GM13976 (cell line): Measurements from ENCODE around the gene RAI14.

ENCODE experiments used
- DNase-seq: peaks from one replicate; pipeline ENCODE4 v3.0.0; 2012; ENCODE audit warnings: low spot score
- in situ Hi-C: fragments of 300-500 bp; cut with MboI; formaldehyde crosslinking; loops from one replicate; pipeline ENCODE4 v1.12.0; 2022; ENCODE audit warnings: low sequenced_read_pairs, mixed read lengths, inconsistent platforms; ENCODE audit not compliant: unreplicated experiment
- TF ChIP-seq, protein P1 (sequence below): IDR thresholded peaks from 2 replicates; pipeline ENCODE4 v1.5.1; 2012; ENCODE audit warnings: borderline replicate concordance, mild to moderate bottlenecking; ENCODE audit not compliant: insufficient read depth; ENCODE audit errors: extremely low read depth, missing control alignments, control extremely low read depth

The RAI14 gene

DNA sequence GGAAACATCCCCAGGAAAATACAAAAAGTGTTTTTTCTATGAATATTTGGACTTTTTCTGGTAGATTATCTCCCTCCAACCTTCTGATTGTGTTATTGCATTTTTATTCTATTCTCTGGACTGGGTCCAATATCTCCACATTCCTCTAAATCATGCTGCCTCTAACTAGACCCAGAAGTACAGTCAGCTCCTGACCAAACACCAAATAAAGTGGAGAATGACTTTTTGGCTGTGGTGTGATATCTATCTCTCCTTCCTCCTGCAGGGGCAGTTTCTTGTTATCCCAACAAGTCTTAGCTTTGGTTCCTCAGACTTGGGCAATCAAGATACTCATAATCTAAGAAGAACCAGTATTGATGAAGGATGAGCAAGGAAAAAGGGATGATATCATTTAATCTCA lies 3.2 kb upstream of the RAI14 start:
- DNase-seq: no peak
- in situ Hi-C loops: no loop called here
- TF ChIP-seq, protein P1, sequence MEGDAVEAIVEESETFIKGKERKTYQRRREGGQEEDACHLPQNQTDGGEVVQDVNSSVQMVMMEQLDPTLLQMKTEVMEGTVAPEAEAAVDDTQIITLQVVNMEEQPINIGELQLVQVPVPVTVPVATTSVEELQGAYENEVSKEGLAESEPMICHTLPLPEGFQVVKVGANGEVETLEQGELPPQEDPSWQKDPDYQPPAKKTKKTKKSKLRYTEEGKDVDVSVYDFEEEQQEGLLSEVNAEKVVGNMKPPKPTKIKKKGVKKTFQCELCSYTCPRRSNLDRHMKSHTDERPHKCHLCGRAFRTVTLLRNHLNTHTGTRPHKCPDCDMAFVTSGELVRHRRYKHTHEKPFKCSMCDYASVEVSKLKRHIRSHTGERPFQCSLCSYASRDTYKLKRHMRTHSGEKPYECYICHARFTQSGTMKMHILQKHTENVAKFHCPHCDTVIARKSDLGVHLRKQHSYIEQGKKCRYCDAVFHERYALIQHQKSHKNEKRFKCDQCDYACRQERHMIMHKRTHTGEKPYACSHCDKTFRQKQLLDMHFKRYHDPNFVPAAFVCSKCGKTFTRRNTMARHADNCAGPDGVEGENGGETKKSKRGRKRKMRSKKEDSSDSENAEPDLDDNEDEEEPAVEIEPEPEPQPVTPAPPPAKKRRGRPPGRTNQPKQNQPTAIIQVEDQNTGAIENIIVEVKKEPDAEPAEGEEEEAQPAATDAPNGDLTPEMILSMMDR: no peak

DNA sequence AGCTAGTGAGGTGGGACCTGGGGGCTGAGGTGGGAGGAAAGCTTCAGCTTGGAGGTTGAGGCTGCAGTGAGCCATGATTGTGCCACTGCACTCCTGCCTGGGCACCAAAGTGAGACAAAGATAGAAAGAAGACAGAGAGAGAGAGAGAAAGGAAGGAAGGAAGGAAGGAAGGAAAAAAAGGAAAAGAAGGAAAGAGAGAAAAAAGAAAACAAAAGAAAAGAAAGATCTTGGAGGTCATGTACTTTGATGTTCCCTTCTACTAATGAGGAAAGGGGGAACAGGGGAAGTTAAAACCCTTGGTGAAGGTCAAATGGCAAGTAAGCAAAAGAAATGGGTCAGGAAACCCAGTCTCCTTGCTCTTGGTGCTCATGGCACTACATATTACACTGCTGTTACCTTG lies 2.4 kb upstream of the RAI14 start:
- TF ChIP-seq, protein P1: no peak
- DNase-seq: no peak
- in situ Hi-C loops: no loop called here

DNA sequence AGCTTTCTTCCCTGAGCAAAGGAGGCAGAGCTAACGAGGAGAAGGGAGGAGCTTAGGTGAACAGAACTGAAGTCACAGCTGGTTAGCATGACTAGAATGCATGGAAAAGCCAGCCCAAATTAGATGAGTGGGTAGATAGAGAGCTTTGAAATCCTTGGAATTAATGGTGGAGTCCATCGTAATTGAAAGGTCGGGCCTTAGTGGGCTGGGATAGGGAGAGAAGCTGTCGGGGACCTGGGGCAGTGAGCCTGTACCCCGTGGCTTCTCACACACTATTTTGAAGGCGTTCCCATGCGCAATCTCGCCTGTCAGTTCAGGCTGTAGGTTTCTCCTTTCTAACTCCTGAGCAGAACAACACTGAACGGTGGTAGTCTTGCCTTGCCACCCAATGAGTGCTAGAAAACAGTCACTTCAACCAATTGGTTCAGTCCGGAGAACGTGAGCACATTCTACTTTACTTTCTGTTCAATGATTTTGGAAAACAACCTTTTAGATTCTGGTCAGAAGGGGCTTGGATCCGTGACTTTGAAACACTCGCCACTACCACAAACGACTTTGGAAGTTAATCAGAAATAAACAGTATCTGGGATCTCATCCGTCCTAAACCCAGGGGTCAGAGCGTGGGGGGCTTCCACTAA lies 655 bp upstream of the RAI14 start:
- TF ChIP-seq, protein P1: no peak
- DNase-seq: peak; percentile 51
- in situ Hi-C loops: no loop called here

DNA sequence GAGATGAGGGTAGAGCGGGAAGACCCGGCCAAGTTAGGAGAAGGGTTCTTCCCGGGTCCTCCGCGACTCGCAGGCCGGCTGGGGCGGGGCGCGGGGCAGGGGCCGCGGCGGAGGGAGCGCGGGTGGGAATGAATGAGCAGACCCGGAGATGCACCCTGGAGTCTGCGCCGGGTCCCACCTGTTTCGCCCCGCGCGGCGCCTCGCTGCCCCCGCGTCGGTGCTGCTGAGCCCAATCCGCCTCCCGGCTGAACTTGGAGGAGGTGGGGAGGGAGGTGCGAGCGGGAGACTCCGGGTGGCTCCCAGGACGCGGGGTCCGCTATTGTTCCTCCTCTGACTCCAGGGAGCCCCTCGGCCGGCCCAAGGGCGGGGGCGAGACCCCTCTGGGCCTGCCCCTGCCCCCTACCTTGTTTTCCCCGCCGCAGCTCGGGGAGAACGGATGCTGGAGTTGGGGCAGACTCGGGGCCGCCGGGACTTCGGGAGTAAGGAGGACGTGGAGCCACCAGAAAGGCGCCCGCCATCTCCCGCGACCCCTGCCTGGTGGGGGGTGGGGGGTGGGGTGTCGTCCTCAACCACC lies 659 bp downstream of the RAI14 start:
- TF ChIP-seq, protein P1: no peak
- DNase-seq: peak; percentile 56
- in situ Hi-C loops: no loop called here

DNA sequence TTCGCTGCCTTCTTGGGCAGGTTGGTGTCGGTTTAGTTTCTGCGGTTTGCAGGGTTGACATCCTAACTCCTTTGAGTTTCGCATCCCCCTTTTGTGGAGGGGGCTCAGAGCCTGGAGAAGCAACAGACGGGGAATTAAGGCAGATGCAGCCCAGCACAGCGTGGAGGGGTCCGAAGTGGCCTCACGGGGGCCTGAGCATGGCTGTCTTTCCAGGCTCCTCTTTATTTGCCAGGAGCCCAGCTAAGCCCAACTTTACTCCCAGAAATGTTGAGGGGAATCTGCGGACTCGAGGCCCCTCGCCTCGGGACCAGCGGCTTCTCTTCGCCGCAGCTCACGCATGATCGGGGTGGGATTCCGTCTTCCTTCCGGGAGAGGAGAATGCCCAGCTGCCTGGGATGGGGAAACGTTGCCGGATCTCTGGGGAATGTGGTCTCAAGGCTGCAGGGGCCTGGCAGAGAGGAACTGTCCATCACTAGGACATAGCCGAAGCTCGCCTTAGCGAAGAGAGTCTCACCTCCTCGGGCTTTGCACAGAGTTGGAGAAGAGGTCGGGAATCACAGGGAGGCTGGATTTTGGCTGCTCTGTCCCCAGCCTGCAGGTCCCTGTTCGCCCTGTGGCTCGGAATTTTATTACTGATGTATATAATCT lies 1.3 kb downstream of the RAI14 start:
- TF ChIP-seq, protein P1: no peak
- peak; percentile 18 for DNase-seq

DNA sequence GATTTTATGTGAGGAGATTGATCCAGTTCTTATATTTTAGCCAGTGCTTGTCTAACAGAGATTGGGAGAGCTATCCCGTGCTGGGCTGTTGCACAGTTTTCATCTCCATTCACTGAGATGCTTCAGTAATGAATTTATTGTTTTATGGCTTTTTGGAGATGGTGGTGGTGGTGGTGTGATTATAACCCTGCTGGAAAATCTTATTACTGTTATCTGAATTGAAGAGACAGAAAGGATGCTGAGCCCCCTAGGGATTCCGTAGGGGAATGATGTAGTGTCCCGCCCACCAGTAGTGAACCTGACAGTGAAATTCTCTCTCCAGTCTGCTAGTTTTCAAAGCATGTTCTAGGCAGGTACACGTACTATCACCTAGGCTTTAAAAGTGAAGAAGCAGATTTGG lies 1.9 kb downstream of the RAI14 start:
- peak; percentile 22 for DNase-seq
- in situ Hi-C loops: no loop called here
- TF ChIP-seq, protein P1: no peak

More for the DNA sequence above, 1.3 kb downstream of the RAI14 start:
- in situ Hi-C loops: no loop called here
